PFSK-1 (cell line): ENCODE data around the gene MAZ.

Source experiments
- FOXP2 ChIP-seq: optimal IDR thresholded peaks from 2 replicates; pipeline ENCODE3; 2011; ENCODE audit warnings: borderline replicate concordance, control low read depth, inconsistent platforms; ENCODE audit not compliant: insufficient read depth; ENCODE audit errors: extremely low read length, extremely low read depth
- POLR2AphosphoS5 ChIP-seq: IDR thresholded peaks from 2 replicates; pipeline ENCODE4 v1.6.1; 2012; ENCODE audit warnings: low read depth, mild to moderate bottlenecking, control low read depth, low read length, moderate library complexity
- SIN3A ChIP-seq: IDR thresholded peaks from 2 replicates; pipeline ENCODE4 v1.6.1; 2012; ENCODE audit warnings: mild to moderate bottlenecking, low read length, moderate library complexity, borderline replicate concordance; ENCODE audit not compliant: insufficient read depth
- TAF1 ChIP-seq: IDR thresholded peaks from 2 replicates; pipeline ENCODE4 v1.6.1; 2012; ENCODE audit warnings: low read length, control low read depth, borderline replicate concordance; ENCODE audit not compliant: insufficient read depth
- TF ChIP-seq, protein P1 (sequence below), 2 experiments: IDR thresholded peaks; 2 replicates each; pipeline versions ENCODE4 v1.6.1 to v1.8.0; 2011 to 2012; ENCODE audit warnings: low read depth in 2 of 2, low read length in 2 of 2, control low read depth in 1 of 2, inconsistent platforms in 1 of 2, mild to moderate bottlenecking in 1 of 2, moderate library complexity in 1 of 2; ENCODE audit not compliant: insufficient read depth in 1 of 2

- TF ChIP-seq TAF1, result no peak
- no peak for TF ChIP-seq POLR2AphosphoS5
- TF ChIP-seq SIN3A, result no peak
- TF ChIP-seq, protein P1, sequence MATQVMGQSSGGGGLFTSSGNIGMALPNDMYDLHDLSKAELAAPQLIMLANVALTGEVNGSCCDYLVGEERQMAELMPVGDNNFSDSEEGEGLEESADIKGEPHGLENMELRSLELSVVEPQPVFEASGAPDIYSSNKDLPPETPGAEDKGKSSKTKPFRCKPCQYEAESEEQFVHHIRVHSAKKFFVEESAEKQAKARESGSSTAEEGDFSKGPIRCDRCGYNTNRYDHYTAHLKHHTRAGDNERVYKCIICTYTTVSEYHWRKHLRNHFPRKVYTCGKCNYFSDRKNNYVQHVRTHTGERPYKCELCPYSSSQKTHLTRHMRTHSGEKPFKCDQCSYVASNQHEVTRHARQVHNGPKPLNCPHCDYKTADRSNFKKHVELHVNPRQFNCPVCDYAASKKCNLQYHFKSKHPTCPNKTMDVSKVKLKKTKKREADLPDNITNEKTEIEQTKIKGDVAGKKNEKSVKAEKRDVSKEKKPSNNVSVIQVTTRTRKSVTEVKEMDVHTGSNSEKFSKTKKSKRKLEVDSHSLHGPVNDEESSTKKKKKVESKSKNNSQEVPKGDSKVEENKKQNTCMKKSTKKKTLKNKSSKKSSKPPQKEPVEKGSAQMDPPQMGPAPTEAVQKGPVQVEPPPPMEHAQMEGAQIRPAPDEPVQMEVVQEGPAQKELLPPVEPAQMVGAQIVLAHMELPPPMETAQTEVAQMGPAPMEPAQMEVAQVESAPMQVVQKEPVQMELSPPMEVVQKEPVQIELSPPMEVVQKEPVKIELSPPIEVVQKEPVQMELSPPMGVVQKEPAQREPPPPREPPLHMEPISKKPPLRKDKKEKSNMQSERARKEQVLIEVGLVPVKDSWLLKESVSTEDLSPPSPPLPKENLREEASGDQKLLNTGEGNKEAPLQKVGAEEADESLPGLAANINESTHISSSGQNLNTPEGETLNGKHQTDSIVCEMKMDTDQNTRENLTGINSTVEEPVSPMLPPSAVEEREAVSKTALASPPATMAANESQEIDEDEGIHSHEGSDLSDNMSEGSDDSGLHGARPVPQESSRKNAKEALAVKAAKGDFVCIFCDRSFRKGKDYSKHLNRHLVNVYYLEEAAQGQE (IDR thresholded peaks at IDR 0.05; ENCODE audit: insufficient read depth in 1 of 2, low read depth in 2 of 2, low read length in 2 of 2), result no peak
- no peak for TF ChIP-seq FOXP2
Observed at GRCh38 chr16:29840240-29840639, 33.9 kb downstream of the MAZ start.
